Measurements from ENCODE around the gene EOLA2. TPM values are rescaled to one million over a fixed set of nuclear protein-coding genes. Genes with fewer than 3 reads are reported as not detected.
"Not testable (repeated sequence)": the region's sequence is repeated elsewhere in the genome, so short reads cannot be mapped to it uniquely, and the experiment has no call there.

Gene EOLA2
- total and polyA plus RNA-seq, 9 of the 15 experiments (the other 6 are each of a cell fraction or from before 2014, with no cell fraction given): 27.7 to 61.5 (median 44.3) TPM

DNA sequence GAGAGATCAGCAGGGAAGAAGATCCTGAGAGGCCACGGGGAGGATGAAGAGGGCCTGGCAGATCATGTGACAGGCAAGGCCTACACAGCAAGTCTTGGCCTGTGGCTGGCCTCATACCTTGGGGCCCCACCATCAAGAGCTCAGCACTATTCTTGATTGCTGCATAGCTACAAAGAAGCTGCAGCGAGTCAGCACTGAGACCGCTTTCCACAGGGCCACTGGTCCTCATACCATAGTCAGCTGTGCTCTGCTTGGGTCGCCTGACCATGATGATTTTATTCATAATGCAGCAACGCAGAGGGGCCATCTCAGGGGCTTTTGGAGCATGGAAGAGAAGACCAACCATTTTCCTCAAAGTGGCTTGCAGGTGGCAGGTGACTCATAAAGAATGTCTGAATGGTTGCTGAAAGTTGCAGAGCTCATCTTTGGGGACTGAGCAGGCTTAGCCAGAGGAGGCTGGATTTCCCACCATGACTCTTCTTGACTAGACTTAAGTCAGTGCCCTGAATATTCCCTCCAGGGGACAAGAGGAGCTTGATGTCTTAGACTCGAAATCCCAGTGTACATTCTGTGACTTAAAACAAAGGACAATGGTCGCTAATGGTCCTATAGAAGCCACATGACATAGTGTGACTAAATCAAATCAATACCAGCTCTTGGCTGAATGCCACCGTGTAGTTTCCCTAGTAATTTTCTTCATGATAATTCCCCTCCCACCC lies 10.9 kb downstream of the EOLA2 start:
- in situ Hi-C loops (cut with MboI); BruUV-seq (replicated peaks); H3K9me1 ChIP-seq (ENCODE audit: control insufficient read depth, insufficient read depth, low read length); H3K4me3 ChIP-seq; DNase-seq (ENCODE audit: extremely low read depth in 1 of 4, low spot score in 3 of 4); H3K36me3 ChIP-seq (ENCODE audit: control insufficient read depth, insufficient read depth, low read length); H3K9ac ChIP-seq (ENCODE audit: insufficient read depth in 1 of 2, low read depth in 2 of 2, low read length in 2 of 2); POLR2A ChIA-PET; H3K9me3 ChIP-seq (replicated peaks; ENCODE audit: control insufficient read depth, insufficient read depth, low read depth, low read length); ATAC-seq; H3K4me1 ChIP-seq (replicated peaks in 1 of 2; ENCODE audit: control insufficient read depth in 2 of 2, insufficient read depth in 2 of 2, low read length in 2 of 2); H3K27ac ChIP-seq (ENCODE audit: extremely low read depth, low read depth, low read length); H3K27me3 ChIP-seq (ENCODE audit: control insufficient read depth in 2 of 2, insufficient read depth in 2 of 2, low read length in 2 of 2); CTCF ChIA-PET (ENCODE audit: low intra/inter-chr PET ratio); H3K4me2 ChIP-seq (ENCODE audit: insufficient read depth, low read length); H4K20me1 ChIP-seq (replicated peaks; ENCODE audit: control insufficient read depth, insufficient read depth, low read length); FAIRE-seq; intact Hi-C loops (cut with micrococcal nuclease); H2AFZ ChIP-seq (ENCODE audit: low read depth, low read length); H3K79me2 ChIP-seq (ENCODE audit: control insufficient read depth, insufficient read depth, low read length): not testable (repeated sequence)
- no CpG with 5 or more reads among the region's 8 CpGs for WGBS (ENCODE audit: insufficient coverage, low coverage, missing lambda C conversion rate)

DNA sequence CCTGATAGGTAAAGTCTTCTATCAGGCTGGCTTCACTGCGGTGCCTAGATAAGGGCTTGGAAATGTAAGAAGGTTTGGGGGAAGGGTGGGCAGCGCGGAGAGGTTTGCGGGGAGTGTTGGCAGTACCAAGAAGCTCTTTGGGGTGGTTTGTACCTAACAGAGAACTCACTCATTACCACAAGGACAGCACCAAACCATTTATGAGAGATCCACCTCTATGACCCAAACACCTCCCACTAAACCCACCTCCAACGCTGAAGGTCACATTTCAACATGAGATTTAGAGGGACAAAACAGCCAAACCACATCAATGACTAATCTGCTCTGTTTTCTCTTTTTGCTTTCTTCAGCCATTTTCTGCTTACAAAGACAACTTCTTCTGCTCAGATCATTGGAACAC lies 13.9 kb downstream of the EOLA2 start:
- no CpG with 5 or more reads among the region's 5 CpGs for WGBS (ENCODE audit: insufficient coverage, low coverage, missing lambda C conversion rate)
- H3K4me3 ChIP-seq; H3K4me2 ChIP-seq (ENCODE audit: insufficient read depth, low read length); POLR2A ChIA-PET; H3K27me3 ChIP-seq (ENCODE audit: control insufficient read depth in 2 of 2, insufficient read depth in 2 of 2, low read length in 2 of 2); H3K9ac ChIP-seq (ENCODE audit: insufficient read depth in 1 of 2, low read depth in 2 of 2, low read length in 2 of 2); DNase-seq (ENCODE audit: extremely low read depth in 1 of 4, low spot score in 3 of 4); H4K20me1 ChIP-seq (replicated peaks; ENCODE audit: control insufficient read depth, insufficient read depth, low read length); CTCF ChIA-PET (ENCODE audit: low intra/inter-chr PET ratio); in situ Hi-C loops (cut with MboI); H3K9me1 ChIP-seq (ENCODE audit: control insufficient read depth, insufficient read depth, low read length); FAIRE-seq; H3K79me2 ChIP-seq (ENCODE audit: control insufficient read depth, insufficient read depth, low read length); H3K9me3 ChIP-seq (replicated peaks; ENCODE audit: control insufficient read depth, insufficient read depth, low read depth, low read length); H2AFZ ChIP-seq (ENCODE audit: low read depth, low read length); H3K36me3 ChIP-seq (ENCODE audit: control insufficient read depth, insufficient read depth, low read length); H3K27ac ChIP-seq (ENCODE audit: extremely low read depth, low read depth, low read length); BruUV-seq (replicated peaks); intact Hi-C loops (cut with micrococcal nuclease); H3K4me1 ChIP-seq (replicated peaks in 1 of 2; ENCODE audit: control insufficient read depth in 2 of 2, insufficient read depth in 2 of 2, low read length in 2 of 2): not testable (repeated sequence)
- ATAC-seq: peak; percentile 21; the same call in 2 of the 3 replicates

DNA sequence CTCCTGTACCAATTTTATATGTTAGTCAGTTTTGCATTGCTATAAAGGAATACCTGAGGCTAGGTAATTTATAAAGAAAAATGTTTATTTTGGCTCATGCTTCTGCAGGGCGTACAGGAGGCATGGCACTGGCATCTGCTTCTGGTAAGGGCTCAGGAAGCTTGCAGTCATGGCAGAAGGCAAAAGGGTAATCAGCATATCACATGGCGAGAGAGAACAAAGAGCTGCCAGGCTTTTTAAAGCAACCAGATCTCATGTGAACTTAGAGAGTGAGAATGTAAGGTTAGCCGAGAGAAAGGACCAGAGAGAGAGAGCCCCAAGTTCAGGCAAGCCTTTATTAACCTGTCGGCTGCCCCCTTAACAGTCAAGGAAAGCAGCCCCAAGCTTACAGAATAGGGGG lies 14.5 kb downstream of the EOLA2 start:
- H3K9me1 ChIP-seq (ENCODE audit: control insufficient read depth, insufficient read depth, low read length); H3K4me2 ChIP-seq (ENCODE audit: insufficient read depth, low read length); BruUV-seq (replicated peaks); H3K9me3 ChIP-seq (replicated peaks; ENCODE audit: control insufficient read depth, insufficient read depth, low read depth, low read length); intact Hi-C loops (cut with micrococcal nuclease); H3K4me3 ChIP-seq; H3K36me3 ChIP-seq (ENCODE audit: control insufficient read depth, insufficient read depth, low read length); DNase-seq (ENCODE audit: extremely low read depth in 1 of 4, low spot score in 3 of 4); ATAC-seq; H3K27me3 ChIP-seq (ENCODE audit: control insufficient read depth in 2 of 2, insufficient read depth in 2 of 2, low read length in 2 of 2); H3K27ac ChIP-seq (ENCODE audit: extremely low read depth, low read depth, low read length); H2AFZ ChIP-seq (ENCODE audit: low read depth, low read length); H3K79me2 ChIP-seq (ENCODE audit: control insufficient read depth, insufficient read depth, low read length); POLR2A ChIA-PET; H3K9ac ChIP-seq (ENCODE audit: insufficient read depth in 1 of 2, low read depth in 2 of 2, low read length in 2 of 2); H4K20me1 ChIP-seq (replicated peaks; ENCODE audit: control insufficient read depth, insufficient read depth, low read length); CTCF ChIA-PET (ENCODE audit: low intra/inter-chr PET ratio); in situ Hi-C loops (cut with MboI); H3K4me1 ChIP-seq (replicated peaks in 1 of 2; ENCODE audit: control insufficient read depth in 2 of 2, insufficient read depth in 2 of 2, low read length in 2 of 2): not testable (repeated sequence)
- peak; percentile 65 for FAIRE-seq
- WGBS (ENCODE audit: insufficient coverage, low coverage, missing lambda C conversion rate): no CpG with 5 or more reads among the region's 4 CpGs

Data from K562 (cell line).